Measurements from ENCODE around the gene ZNF438.

GRCh38 chr10:31011665-31012022 lies 20.0 kb downstream of the ZNF438 start:
- no peak for TF ChIP-seq L3MBTL2 (conservative IDR thresholded peaks at IDR 0.05)
- no peak for TF ChIP-seq FOXA1 (IDR thresholded peaks at IDR 0.05)
- no peak for TF ChIP-seq ZNF384 (IDR thresholded peaks at IDR 0.05)
- TF ChIP-seq NFRKB (IDR thresholded peaks at IDR 0.05), result no peak
